Tibial nerve (tissue), 4 donors: ENCODE data around the gene NPHP4. TPM values are rescaled to one million over a fixed set of nuclear protein-coding genes. Genes with fewer than 3 reads are reported as not detected.

Experiments used
- DNase-seq, 2 donors: peaks; one replicate each; pipeline ENCODE4 v3.0.0-alpha.2; 2019; ENCODE audit warnings: low spot score in 2 of 2
- H3K27ac ChIP-seq, 4 donors: fragments of 200-600 bp; sonication (generic) in 3 of 4; one replicate each; pipeline ENCODE4 v1.5.1; 2017 to 2019; ENCODE audit warnings: mild to moderate bottlenecking in 1 of 4
- H3K27me3 ChIP-seq, 2 donors: fragments of 200-600 bp; sonication (generic) in 1 of 2; one replicate each; pipeline versions ENCODE4 v1.5.1 to v1.6.0; 2017 to 2019
- H3K36me3 ChIP-seq, 3 donors: fragments of 200-600 bp; sonication (generic); one replicate each; pipeline ENCODE4 v1.5.1; 2018 to 2019
- H3K4me1 ChIP-seq, 4 donors: fragments of 200-600 bp; sonication (generic) in 3 of 4; one replicate each; pipeline ENCODE4 v1.5.1; 2017 to 2019
- H3K4me3 ChIP-seq, 4 donors: fragments of 200-600 bp; sonication (generic) in 3 of 4; one replicate each; pipeline ENCODE4 v1.5.1; 2017 to 2019; ENCODE audit warnings: mild to moderate bottlenecking in 1 of 4, moderate library complexity in 1 of 4
- H3K9me3 ChIP-seq, 4 donors: fragments of 200-600 bp; sonication (generic) in 3 of 4; one replicate each; pipeline ENCODE4 v1.5.1; 2017 to 2019
- CTCF ChIP-seq, 5 experiments: fragments of 200-600 bp in 3 of 5; fragments of 450-650 bp in 2 of 5; sonication (generic) in 3 of 5; IDR thresholded peaks; one replicate each; pipeline ENCODE4 v1.5.1; 2016 to 2019; ENCODE audit warnings: antibody characterized with exemption in 5 of 5, mild to moderate bottlenecking in 3 of 5, moderate library complexity in 2 of 5
- EP300 ChIP-seq, 2 donors: sonication (generic); formaldehyde crosslinking; IDR thresholded peaks; one replicate each; pipeline ENCODE4 v1.6.1; 2017; ENCODE audit warnings: antibody characterized with exemption in 2 of 2, mild to moderate bottlenecking in 1 of 2
- POLR2A ChIP-seq, 2 donors: fragments of 450-650 bp; IDR thresholded peaks; one replicate each; pipeline ENCODE4 v1.6.1; 2017; ENCODE audit warnings: antibody characterized with exemption in 2 of 2, mild to moderate bottlenecking in 2 of 2, moderate library complexity in 2 of 2
- WGBS, 2 donors: methylation state at CpG; one replicate each; pipeline ENCODE4 v1.1.5; 2018; 5-methylcytosine and 5-hydroxymethylcytosine counted together
- total RNA-seq, 4 donors: library from RNA; depleted of rRNA; stranded (reverse); fragments of >200 nt; gene quantifications; one replicate each; pipeline ENCODE4 v1.1.0, GENCODE V29; 2016

NPHP4 gene
- total RNA-seq, 4 donors from 2014 or later: 14.7 to 34.5 (median 28.0) TPM

DNA sequence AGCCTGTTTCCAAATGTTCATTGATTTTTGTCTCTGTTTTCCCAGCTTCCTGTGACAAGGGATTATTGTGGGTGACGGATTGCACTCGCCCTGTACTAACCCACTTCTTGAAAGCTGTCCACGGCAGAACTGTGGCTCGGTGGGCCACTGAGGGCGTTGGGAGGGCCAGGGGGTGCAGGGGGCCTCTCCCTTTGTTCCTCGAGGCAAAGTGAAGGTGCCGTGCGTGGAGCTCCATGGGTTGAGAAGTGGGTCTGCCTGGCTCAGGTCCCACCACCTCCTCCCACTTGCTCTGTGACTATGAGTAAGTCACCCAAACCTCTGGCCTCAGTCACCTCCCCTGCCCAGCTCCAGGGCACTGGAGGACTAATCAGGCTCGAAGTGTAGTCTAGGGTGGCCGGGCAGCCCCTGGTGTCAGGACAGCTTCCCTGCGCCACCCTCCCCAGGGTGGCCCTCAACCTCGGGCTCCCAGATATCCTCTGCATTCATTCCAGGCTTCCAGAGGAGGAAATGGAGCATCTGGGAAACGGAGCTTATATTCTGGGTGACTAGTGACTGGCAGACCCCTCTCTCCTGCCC, 148.6 kb downstream of the NPHP4 start:
- Histone ChIP-seq H3K27ac (no peak overlapping the region), H3K4me1 (no peaks in the 10 kb centered on the region), H3K9me3 (no peaks in the 10 kb centered on the region), H3K4me3 (no peak overlapping the region), H3K36me3 (no peaks in the 10 kb centered on the region), H3K27me3 (peaks cover 0 to 3% of the 10 kb centered on the region in 2 donors)
- TF ChIP-seq CTCF (IDR thresholded peaks at IDR 0.05) (no peak), EP300 (IDR thresholded peaks at IDR 0.05) (no peak), POLR2A (IDR thresholded peaks at IDR 0.05) (no peak)
- DNase-seq: no peak
- 61% methylated on average over 12 to 13 of the region's 13 CpGs for WGBS, 2 donors

GRCh38 chr1:5842679-5843078, 149.5 kb downstream of the NPHP4 start:
- no peak for DNase-seq
- H3K9me3 ChIP-seq: no peaks in the 10 kb centered on the region
- 76 to 81% methylated on average over 8 to 10 of the region's 13 CpGs for WGBS, 2 donors
- H3K27ac ChIP-seq: no peak overlapping the region
- H3K27me3 ChIP-seq: peaks cover 0 to 3% of the 10 kb centered on the region in 2 donors
- TF ChIP-seq CTCF (IDR thresholded peaks at IDR 0.05) (no peak), POLR2A (IDR thresholded peaks at IDR 0.05) (no peak), EP300 (IDR thresholded peaks at IDR 0.05) (no peak)
- no peaks in the 10 kb centered on the region for H3K36me3 ChIP-seq
- H3K4me3 ChIP-seq: no peak overlapping the region
- H3K4me1 ChIP-seq: no peaks in the 10 kb centered on the region

DNA sequence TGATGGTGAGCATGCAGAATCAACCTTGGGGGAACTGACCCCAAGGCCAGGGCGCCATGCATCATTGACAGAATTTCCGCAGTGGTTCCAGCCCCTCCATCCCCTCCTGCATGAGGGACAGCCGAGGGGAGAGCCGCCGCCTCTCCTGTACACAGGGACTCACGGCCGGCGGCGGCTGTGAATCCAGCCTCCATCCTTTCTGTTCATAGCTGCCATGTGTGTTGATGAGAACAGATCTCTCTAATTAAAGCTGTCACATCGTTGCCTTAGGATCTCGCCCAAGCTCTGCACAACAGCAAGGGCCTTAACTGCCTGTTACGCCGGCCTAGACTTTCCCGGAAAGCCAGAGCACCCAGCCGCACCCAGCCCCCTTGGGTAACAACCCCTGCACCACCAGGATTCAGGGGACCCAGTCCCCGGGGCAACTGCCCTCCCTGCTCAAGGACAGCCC, 151.6 kb downstream of the NPHP4 start:
- WGBS, 2 donors: 71 to 80% methylated on average over 13 to 16 of the region's 16 CpGs
- TF ChIP-seq POLR2A (IDR thresholded peaks at IDR 0.05) (no peak), CTCF (IDR thresholded peaks at IDR 0.05) (no peak), EP300 (IDR thresholded peaks at IDR 0.05) (no peak)
- Histone ChIP-seq H3K9me3 (no peaks in the 10 kb centered on the region), H3K4me1 (no peaks in the 10 kb centered on the region), H3K36me3 (no peaks in the 10 kb centered on the region), H3K27ac (no peak overlapping the region), H3K4me3 (no peak overlapping the region), H3K27me3 (peaks cover 0 to 3% of the 10 kb centered on the region in 2 donors)
- DNase-seq: no peak

- peaks cover 0 to 3% of the 10 kb centered on the region in 2 donors for H3K27me3 ChIP-seq
- H3K27ac ChIP-seq: no peak overlapping the region
- no peaks in the 10 kb centered on the region for H3K9me3 ChIP-seq
- no peaks in the 10 kb centered on the region for H3K36me3 ChIP-seq
- WGBS, 2 donors: 82 to 83% methylated on average over 7 to 11 of the region's 11 CpGs
- no peaks in the 10 kb centered on the region for H3K4me1 ChIP-seq
- no peak for TF ChIP-seq CTCF (IDR thresholded peaks at IDR 0.05)
- H3K4me3 ChIP-seq: no peak overlapping the region
- no peak for DNase-seq
Measured at GRCh38 chr1:5839881-5840550, 152.2 kb downstream of the NPHP4 start.

DNA sequence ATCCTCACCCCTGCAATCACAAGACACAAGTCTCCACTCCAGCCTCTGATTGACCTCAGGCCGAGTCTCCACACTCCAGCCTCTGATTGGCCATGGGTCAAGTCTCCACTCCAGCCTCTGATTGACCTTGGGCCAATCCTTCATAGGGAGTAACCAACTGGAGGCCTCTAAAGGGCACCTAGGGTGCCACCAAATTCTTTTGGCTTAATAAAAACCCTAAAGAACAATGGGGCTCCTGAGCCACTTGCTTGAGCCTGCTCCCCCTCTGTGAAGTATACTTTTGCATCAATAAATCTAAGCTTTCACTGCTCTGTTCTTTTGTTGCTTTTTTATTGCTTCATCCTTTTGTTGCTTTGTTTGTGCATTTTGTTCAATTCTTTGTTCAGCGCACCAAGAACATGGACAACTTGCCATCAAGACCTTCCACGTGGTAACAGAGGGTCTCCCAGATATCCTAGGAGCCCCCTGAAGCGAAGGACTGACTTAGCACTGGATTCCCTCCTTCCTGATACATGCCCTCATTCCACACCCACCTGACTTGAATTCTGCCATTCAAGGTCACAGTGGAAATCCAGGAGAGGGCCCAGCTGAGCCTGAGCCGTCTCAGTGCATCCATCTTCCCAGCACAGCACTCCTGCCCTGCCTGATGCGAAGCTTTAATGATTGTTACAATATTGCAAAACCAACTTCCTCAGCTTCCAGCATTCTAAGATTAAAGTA, 152.9 kb downstream of the NPHP4 start:
- 65 to 66% methylated on average over 6 of the region's 6 CpGs for WGBS, 2 donors
- no peak for TF ChIP-seq POLR2A (IDR thresholded peaks at IDR 0.05)
- no peak for TF ChIP-seq CTCF (IDR thresholded peaks at IDR 0.05)
- TF ChIP-seq EP300 (IDR thresholded peaks at IDR 0.05): no peak
- H3K27me3 ChIP-seq: peaks cover 0 to 3% of the 10 kb centered on the region in 2 donors

More for the DNA sequence above, 152.9 kb downstream of the NPHP4 start:
- no peaks in the 10 kb centered on the region for H3K9me3 ChIP-seq
- no peaks in the 10 kb centered on the region for H3K4me1 ChIP-seq
- H3K4me3 ChIP-seq: no peak overlapping the region
- H3K27ac ChIP-seq: no peak overlapping the region
- DNase-seq: no peak
- H3K36me3 ChIP-seq: no peaks in the 10 kb centered on the region
